ENCODE data around the gene KLHL29. TPM values are rescaled to one million over a fixed set of nuclear protein-coding genes. Genes with fewer than 3 reads are reported as not detected.

KLHL29 gene
- total RNA-seq, 1 donor from 2014 or later = 8.4 TPM

DNA sequence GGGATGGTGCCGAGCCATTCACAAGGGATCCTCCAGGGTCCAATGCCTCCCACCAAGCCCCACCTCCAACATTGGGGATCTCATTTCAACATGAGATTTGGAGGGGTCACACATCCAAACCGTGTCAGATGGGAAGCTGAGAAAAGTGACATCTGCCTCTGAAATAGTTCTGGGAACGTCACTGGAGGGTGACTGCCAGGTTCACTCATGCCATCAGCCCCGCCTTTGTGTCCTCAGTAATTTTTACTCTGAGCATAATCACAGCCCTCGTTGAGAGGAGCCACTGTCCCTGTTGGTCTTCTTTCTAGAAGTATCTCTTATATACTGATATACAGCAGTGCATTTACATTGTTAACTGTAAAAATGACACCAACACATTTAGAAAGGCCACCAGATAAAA, 67.4 kb downstream of the KLHL29 start:
- no peak for DNase-seq

- peak; percentile 48 for DNase-seq
Measured at GRCh38 chr2:23452853-23453420, 68.0 kb downstream of the KLHL29 start.

DNA sequence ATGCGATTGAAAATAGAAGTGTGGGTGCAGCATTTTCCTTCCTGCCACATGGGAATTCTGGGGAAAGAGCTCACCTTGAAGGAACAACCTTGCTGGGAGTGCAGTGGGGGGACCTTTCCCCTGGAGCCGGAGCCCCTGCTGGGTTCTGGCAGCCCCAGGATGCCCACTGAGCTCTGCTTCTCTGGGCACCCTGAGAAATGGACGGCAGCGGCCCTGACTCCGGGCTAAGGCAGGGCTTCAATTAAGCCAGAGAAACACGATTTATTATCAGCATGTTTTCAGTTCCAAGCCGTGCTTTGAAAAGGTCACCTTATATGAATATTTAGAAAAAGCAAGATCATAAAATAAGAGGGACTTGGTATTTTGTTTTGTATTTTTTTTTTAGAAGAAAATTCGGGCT, 68.5 kb downstream of the KLHL29 start:
- no peak for DNase-seq

DNA sequence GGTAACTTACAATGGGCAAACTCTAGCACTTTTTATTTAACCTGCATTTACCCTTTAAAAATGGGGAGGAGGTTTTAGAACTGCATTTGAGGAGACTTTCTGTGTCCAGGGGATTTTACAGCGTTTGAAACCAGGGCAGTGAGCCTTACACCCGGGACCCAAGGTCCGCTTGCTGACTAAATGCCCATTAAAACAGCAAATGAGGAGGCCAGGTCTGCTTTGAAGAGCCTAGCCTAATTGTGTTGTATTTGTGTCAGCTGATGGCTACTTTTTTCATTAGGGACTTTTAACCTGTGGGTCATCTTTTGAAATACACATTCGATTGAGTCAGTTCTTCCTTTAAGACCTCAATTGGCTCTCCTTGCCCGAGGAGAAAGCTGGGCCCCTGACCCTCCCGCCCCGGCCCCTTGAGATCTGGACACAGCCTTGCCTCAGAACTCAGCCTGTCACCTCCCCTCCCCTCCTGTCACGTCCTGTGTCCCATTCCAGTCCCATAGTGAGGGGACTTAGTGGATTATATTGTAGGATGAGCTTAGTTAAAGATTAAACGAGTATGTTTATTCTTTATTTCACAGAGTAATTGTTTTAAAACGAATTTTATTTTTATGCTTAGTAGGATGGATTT, 69.0 kb downstream of the KLHL29 start:
- no peak for DNase-seq

DNA sequence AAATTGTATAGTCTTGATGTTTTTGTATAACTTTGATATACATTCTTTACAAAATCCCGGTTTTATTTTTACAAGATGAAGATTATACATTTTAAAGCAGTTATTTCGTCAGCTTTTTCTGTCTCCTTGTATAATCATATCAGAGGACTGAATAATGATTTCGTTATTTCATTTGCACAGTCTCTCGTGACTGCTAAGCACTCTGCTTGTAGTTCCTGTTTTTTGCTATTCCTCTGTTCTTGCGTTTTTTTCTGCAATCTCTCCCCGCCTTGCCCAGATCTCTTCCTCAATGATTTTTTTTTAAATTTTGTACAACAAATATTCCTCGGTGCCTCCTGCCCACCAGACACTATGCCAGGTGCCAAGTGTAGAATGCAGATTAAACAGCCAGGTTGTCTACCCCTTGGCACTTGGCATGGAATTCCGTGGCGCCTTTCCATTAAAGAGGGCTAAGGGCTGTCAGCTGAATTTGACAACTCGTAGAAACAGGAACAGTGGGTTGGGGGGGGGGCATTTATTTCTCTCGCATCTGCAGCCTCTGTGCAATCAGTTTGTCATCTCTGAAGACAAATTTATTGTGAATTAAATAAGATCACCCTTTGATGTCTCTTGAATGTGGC, 69.6 kb downstream of the KLHL29 start:
- no peak for DNase-seq

- no peak for DNase-seq
Measured at GRCh38 chr2:23456396-23456795, 71.4 kb downstream of the KLHL29 start.

DNA sequence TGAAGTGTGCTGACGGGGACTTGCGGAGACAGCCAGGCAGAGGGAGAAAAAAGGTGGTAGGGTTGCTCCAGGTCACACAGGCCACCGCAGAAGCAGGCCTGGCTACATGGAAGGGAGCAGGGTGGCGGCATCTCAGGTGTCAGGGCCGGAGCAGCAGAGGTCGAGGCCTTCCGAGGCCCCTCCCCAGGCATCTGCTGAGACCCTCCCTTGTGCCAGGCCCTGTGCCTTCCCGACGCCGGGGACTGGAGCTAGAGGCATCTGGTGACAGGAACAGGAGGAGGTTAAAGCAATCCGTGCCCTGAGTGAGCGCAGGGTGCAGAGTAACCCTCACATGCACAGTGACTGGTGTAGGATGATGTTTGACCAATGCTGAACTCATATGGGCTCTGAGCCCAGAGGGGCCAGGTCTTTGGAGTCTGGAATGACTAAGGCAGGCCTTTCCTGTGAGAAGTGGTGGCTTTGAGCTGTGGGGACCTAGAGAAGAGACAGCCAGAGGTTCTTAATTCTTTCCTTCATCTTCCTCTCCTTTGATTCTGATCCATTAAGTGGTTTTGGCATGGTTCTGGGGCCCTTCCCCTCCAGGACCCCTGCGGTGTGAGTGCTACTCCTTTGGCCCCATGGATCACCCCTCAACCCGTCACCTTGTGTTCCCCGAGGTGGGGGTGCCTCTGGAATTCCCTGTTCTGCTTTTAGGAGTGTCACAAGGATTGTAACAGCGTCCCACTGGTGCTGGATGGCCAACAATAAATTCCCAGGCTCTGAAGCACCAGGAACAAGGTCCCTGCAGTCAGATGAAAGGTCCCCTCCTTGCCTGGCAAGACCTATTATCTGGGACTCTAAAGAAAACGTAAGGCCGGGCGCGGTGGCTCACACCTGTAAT, 72.1 kb downstream of the KLHL29 start:
- DNase-seq = no peak

- no peak for DNase-seq
Measured at GRCh38 chr2:23457990-23458682, 73.2 kb downstream of the KLHL29 start.

DNA sequence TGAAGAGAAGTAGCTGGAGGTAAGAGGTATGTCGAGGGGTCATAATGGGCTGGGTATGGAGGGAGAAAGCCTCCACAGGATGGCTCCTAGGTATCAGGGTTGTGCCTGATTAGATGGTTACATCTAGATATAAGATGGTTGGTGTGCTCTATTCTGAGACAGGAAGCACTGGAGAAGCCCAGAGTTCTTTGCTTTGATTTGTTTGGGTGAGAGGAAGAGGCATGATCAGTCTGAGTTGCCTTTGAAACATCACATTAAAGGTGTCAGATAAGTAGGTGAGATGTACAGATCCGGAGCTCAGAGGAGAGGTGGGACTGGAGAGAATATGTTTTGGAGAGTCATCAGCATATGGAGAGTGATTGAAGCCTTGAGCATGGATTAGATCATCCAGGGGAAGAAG, 74.1 kb downstream of the KLHL29 start:
- DNase-seq = no peak

DNA sequence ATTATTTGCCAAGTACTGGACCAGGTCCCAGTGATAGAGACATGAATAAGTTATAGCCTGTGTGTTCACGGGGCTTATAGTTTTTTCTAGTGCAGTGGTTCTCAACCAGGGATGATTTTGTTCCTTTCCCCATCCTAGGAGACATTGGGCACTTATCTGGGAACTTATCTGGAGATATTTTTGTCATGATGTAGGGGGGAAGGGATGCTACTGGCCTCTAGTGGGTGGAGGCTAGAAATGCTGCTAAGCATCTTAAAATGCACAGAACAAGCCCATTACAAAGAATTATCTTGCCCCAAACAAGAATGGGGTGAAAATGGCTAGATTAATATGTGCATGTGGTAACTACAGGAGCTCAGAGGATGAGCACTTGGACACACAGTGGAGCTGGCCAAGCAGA, 75.2 kb downstream of the KLHL29 start:
- DNase-seq = no peak

GRCh38 chr2:23460993-23461392, 76.0 kb downstream of the KLHL29 start:
- DNase-seq = no peak

DNA sequence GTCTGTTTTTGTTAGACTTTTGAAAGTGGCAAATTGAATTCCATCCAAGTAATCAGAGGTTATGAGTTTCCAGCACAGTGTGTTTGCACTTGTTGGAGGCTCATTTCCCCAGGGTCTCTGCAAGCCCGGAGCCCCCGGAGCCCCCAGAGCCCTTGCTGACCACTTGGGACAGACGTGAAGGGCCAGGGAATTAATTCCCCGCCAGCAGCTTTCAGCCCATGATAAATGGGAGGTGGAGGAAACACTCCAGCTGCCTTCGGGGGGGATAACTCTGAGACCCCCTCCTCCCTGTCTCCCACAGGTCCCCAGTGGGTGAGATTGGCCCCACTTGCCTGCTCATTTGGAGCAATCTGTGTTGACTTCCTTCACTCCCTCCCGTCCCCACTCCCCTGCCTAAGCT, 79.2 kb downstream of the KLHL29 start:
- DNase-seq = no peak

GRCh38 chr2:23464905-23465537, 80.0 kb downstream of the KLHL29 start:
- DNase-seq = no peak

- DNase-seq = no peak
Measured at GRCh38 chr2:23465936-23466335, 81.0 kb downstream of the KLHL29 start.

DNA sequence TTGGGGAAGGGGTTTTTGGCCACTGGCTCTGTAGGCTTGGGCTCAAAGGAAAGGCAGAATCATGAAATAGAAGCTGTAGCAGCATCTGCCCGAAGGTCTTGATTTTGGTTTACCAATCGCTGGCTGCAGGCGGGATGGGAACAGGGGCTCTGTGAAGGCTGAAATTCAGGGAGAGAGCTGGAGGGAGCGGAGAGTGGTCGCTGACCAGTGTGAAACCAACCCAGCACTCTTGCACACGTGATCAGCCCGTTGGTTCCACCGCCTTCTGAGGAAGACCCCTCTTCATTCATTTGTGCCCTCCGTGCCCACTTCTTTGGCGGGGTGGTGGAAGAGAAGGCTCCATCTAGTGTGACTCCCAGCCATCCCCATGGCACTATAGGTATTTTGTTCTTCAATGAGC, 82.6 kb downstream of the KLHL29 start:
- DNase-seq = no peak

- DNase-seq = no peak
Measured at GRCh38 chr2:23468474-23469141, 83.6 kb downstream of the KLHL29 start.

DNA sequence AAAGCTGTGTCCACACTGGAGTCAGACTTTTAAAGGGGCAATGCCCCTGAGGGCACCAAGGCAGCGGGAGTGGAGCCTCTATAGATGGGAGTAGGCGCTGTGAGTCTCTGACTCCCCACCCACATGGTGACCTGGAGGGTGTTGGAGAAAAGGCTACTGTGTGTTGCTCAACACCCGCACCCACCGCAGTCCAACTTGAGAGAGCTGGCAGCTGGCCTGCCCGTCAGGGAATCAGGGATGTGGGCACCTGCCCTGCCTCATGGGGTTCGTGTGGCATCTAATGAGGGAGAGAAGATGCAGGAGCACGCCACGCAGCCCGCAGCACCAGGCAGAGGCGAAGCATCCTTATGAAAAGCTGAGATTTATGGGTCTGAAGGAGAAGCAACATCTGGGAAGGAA, 84.2 kb downstream of the KLHL29 start:
- no peak for DNase-seq

GRCh38 chr2:23475036-23475435, 90.1 kb downstream of the KLHL29 start:
- no peak for DNase-seq

GRCh38 chr2:23475473-23475872, 90.5 kb downstream of the KLHL29 start:
- no peak for DNase-seq

- DNase-seq = no peak
Measured at GRCh38 chr2:23476786-23477185, 91.8 kb downstream of the KLHL29 start.

- DNase-seq = no peak
Measured at GRCh38 chr2:23477392-23477791, 92.4 kb downstream of the KLHL29 start.

Measured in tongue (tissue), 2 donors.